Urothelium cell line (cell line): ENCODE measurements around the gene SPP1.
A peak's percentile ranks its signal among the peaks of the same experiment; 100 is the strongest.
"Not testable (repeated sequence)": the region's sequence is repeated elsewhere in the genome, so short reads cannot be mapped to it uniquely, and the experiment has no call there.

ENCODE experiments used
- DNase-seq: peaks from one replicate; pipeline ENCODE4 v3.0.0; 2011; ENCODE audit warnings: low spot score, mixed read lengths
- FAIRE-seq: peaks from 2 replicates; lab custom pipeline; 2011; peaks lifted over from hg19 to GRCh38; lab: Jason Lieb, UNC

SPP1 gene

DNA sequence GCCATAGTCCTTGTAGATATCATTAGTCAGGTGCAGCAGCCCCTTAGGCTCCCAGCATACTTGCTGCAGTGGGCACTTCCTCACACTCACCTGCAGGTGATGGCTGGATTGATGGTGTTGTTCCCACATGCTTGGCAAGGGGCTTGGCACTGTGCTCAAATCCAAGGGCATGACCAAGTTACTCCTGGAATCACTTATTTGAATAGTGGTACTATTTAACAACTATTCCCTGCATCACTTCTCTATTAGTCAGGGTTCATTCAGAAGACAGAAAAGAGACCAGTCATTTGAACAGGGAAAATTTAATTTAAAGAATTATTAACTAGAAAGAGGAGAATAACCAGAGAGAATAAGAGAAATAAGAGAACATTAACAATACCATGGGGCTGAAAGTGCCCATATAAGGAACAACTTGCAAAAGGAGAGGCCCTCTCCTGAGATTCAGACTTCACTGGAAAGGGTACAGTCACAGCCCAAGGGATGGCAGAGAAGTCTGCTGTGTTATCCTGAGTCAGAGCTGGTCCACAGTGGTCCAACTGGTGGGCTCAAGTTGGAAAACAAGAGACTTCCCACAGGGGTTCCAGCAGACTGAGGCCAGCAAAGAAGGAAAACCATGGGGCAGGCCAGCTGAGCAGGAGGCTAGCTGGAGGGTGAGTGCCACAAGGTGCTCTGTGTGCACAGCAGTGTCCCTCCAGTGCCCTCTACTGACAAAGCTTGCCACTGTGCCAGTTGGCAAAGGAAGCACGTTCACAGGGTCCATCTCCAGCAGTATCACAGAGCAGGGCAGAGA is 9.8 kb downstream of the SPP1 start:
- no peak for FAIRE-seq
- peak; percentile 70 for DNase-seq

DNA sequence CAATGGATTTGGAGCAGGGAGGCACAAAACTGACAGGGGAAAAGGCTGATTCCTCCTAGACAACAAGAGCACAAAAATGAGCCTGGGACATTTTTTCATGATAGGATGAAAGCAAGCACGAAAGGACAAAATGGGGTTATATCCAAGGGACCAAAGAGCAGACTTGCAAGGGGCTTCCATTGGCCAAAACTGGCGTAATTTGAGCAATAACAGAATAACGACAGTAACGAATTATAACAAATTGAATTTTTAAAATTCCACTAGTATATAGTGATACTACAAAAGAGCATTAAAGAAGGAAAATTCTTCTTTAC is 10.3 kb downstream of the SPP1 start:
- DNase-seq, result no peak
- peak; percentile 55 for FAIRE-seq

GRCh38 chr4:87986508-87986907 is 11.0 kb downstream of the SPP1 start:
- DNase-seq, result no peak
- no peak for FAIRE-seq

DNA sequence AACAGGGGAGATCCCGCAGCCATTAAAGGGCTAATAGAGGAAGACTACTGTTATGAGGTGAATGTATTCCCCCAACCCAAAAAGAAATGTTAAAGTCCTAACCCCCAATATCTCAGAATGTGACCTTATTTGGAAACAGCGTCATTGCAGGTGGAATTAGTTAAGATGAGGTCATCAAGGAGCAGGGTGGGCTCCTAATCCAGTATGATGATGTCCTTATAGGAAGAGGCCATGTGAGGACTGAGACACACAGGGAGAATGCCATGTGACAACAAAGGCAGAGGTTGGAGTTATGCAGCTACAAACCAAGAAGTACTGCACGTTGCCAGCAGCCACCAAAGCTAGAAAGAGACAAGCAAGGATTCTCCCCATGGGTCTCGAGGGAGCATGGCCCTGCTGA is 14.3 kb downstream of the SPP1 start:
- no peak for DNase-seq
- no peak for FAIRE-seq

DNA sequence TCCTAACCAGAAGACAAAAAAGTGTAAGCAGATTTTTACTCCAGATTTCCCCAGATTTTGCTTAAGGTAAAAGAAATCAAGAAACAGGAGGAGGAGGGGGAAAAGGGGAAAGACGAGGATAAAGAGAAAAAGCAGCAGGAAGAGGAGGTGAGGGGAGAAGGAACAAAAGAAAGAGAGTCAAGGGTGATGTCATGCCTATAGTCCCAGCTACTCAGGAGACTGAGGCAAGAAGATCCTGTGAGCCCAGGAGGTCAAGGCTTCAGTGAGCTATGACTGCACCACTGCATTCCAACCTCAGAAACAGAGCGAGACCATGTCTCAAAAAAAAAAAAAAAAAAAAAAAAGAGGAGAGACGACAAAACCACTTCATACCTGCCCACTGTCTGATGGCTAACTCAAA is 19.9 kb downstream of the SPP1 start:
- DNase-seq (no peak), FAIRE-seq (no peak)

- FAIRE-seq, result not testable (repeated sequence)
Observed at GRCh38 chr4:87999191-87999691, 23.7 kb downstream of the SPP1 start.

GRCh38 chr4:88001871-88002270 is 26.4 kb downstream of the SPP1 start:
- FAIRE-seq (no peak), DNase-seq (no peak)

More at GRCh38 chr4:87999191-87999691, 23.7 kb downstream of the SPP1 start:
- DNase-seq, result not testable (repeated sequence)

DNA sequence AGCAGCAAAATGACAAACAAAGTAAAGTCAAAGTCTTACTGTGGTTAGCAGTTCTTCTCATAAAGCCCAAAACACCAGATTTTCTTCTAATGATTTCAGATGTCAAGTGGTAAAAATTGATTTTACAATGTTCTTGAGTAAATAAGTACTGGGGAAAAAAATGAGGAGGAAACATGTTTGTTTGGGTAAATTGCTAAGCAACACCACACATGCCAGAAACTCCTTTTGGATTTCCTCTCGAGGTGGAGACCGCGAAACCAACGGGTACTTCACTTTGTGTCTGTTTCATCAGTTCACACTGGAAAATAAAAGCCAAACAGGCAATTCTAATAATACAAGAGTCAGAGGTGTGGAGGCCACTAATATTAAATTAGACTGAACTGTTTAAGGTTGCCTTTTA is 27.3 kb downstream of the SPP1 start:
- FAIRE-seq (no peak), DNase-seq (no peak)

DNA sequence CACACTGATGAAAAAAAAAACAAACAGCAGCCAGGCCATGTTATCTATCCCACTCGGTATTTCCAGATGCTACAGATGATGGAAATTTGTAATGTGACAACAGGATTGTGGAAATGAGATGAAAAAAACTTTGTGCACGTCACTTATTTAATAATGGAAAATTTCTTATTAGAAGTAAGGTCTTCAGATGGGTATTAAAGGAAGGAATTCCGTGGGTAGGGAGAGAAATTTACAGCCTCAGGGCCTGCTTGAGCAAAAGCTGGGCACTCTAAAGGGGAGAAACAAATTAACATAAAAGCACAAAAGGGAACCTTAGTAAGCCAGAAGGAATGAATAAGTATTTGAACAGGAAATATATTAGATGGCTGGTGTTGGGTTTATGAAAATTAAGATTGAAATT is 27.7 kb downstream of the SPP1 start:
- DNase-seq (no peak), FAIRE-seq (no peak)

- DNase-seq, result no peak
- FAIRE-seq, result no peak
Observed at GRCh38 chr4:88005076-88005475, 29.6 kb downstream of the SPP1 start.

DNA sequence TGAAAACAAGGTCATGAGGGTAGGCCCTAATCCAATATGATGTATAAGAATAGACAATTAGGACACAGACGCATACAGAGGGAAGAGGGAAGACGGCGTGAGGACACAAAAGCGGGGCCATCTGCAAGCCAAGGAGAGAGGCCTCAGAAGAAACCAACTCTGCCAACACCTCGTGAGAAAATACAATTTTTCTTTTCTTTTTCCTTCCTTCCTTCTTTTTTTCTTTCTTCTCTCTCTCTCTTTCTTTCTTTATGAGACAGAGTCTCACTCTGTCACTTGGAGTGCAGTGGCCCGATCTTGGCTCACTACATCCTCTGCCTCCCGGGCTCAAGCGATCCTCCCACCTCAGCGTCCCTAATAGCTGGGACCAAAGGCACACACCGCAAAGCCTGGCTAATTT is 30.4 kb downstream of the SPP1 start:
- no peak for DNase-seq
- FAIRE-seq, result no peak

GRCh38 chr4:88006956-88007303 is 31.4 kb downstream of the SPP1 start:
- DNase-seq (no peak), FAIRE-seq (no peak)

GRCh38 chr4:88007304-88008121 is 32.0 kb downstream of the SPP1 start, which contains the start of gene PKD2:
PKD2 (plus strand) TSS chr4:88007635; CDS start chr4:88007734, 99 bp downstream.
- DNase-seq (peak; percentile 93), FAIRE-seq (peak; percentile 94)

- no peak for FAIRE-seq
- peak; percentile 73 for DNase-seq
Observed at GRCh38 chr4:88008122-88008742, 32.7 kb downstream of the SPP1 start.

DNA sequence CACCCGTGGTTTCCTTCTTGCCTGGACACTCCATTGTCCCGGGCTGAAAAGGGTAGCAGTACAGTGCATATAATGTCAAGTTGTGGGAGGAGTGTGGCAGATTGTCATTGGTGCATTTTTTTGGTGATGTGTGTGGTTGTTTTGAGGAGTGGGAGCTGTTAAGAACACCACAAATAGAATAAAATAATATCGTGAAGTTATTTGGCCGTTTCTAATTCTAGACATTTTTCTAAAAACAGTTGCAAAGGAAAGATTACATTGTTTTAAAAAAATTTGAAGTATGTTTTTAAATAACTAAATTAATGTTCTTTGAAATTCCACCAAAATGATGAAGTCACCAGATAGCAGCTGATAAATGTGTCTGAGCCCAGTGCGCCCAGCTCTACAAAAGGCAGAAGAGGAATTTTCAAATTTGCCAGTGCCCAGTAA is 33.2 kb downstream of the SPP1 start:
- FAIRE-seq, result no peak

DNA sequence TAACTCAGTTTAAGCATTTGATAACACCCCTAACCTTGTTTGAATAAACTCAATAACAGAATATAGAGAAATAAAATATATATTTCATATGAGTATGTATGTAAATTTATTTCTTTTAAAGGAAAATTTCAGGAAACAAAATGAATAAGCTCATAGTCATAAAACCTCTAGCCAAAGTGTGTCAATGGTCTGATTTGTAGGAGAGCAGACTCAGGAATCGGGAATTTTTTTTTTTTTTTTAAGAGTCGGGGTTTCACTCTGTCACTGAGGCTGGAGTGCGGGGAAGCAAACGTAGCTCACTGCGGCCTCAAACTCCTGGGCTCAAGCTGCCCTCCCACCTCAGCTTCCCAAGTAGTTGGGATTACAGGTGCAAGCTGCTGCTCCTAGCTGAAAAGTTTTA is 34.4 kb downstream of the SPP1 start:
- FAIRE-seq, result no peak

More for the DNA sequence above, 33.2 kb downstream of the SPP1 start:
- no peak for DNase-seq

DNA sequence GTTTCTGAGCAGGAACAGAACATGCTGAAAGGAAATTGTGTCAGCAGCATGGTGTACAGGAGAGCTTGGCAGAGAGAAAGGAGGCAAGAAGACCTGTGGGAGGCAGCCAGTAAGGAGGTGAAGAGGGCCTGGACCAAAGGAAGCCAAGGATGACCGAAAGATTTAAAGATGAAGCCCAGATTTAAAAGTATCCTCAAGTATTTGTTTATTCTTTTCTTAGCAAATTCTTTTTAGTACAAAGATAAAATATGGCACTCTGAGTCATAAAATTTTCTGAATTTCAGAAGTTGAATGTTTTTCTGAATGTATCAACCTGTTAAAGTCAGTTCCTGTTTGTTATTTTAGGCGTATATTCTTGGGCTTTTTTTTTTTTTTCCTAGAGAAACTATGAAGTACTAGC is 35.5 kb downstream of the SPP1 start:
- no peak for DNase-seq
- no peak for FAIRE-seq

More for the DNA sequence above, 34.4 kb downstream of the SPP1 start:
- no peak for DNase-seq

DNA sequence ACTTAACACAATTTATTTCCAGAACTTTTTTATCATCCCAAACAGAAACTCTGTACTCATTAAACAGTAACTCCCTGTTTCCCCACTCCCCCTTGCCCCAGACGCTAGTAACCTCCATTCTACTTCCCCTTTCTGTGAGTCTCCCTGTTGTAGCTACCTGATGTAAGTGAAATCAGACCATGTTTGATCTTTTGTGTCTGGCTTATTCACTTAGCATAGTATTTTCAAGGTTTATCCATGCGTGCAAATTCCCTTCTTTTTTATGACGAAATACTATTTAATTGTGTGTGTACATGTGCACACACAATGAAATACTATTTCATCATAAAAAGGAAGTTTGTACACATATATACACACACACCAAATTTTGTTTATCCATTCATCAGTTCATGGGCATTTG is 37.1 kb downstream of the SPP1 start:
- FAIRE-seq, result no peak
- DNase-seq, result no peak

DNA sequence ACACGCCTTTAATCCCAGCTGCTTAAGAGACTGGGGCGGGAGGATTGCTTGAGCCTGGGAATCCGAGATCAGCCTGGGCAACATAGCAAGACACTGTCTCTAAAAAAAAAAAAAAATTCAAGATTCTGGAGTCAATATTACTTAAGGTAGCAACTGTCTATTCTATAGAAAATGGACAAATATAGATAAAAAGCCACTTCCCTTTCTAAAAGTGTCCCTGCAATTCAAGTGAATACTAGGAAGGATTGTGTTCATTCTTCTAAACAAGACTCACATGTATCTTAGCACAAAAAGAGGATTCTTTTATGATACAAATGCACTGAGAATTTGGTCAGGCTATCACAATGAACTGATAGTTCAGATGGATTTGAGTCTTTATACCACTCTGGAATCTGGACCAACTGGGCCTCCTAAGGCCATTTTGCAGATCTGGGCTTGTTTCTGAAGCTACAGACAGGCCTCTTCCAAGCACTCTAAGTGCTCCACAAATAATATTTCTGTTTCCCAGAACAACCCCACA is 38.9 kb downstream of the SPP1 start:
- no peak for FAIRE-seq
- DNase-seq, result no peak

GRCh38 chr4:88015659-88016295 is 40.3 kb downstream of the SPP1 start:
- FAIRE-seq (no peak), DNase-seq (no peak)
